22Rv1 (cell line): ENCODE results near the gene UCN.

Experiments used
- H3K27ac ChIP-seq: fragments of 450-650 bp; 2 replicates; pipeline ENCODE4 v1.5.1; 2017
- CTCF ChIP-seq: fragments of 450-650 bp; IDR thresholded peaks from 2 replicates; pipeline ENCODE4 v1.5.1; 2017; ENCODE audit warnings: mild to moderate bottlenecking
- ZFX ChIP-seq: fragments of 450-650 bp; IDR thresholded peaks from 2 replicates; pipeline ENCODE4 v1.6.1; 2017; ENCODE audit warnings: antibody characterized with exemption, borderline replicate concordance

UCN gene

GRCh38 chr2:27313882-27314645 is 5.8 kb upstream of the UCN start:
- no peak overlapping the region for H3K27ac ChIP-seq
- TF ChIP-seq CTCF (no peak), ZFX (no peak)

GRCh38 chr2:27312152-27312551 is 3.9 kb upstream of the UCN start:
- H3K27ac ChIP-seq, result no peak overlapping the region
- TF ChIP-seq ZFX (no peak), CTCF (no peak)

- no peak overlapping the region for H3K27ac ChIP-seq
- TF ChIP-seq ZFX (no peak), CTCF (no peak)
Observed at GRCh38 chr2:27309651-27310050, 1.4 kb upstream of the UCN start.

GRCh38 chr2:27307545-27308358 is 493 bp downstream of the UCN start:
- H3K27ac ChIP-seq, result no peak overlapping the region
- TF ChIP-seq ZFX, result no peak
- TF ChIP-seq CTCF, result no peak

GRCh38 chr2:27307287-27307544 is 1.0 kb downstream of the UCN start:
- TF ChIP-seq CTCF, result no peak
- no peak for TF ChIP-seq ZFX
- H3K27ac ChIP-seq, result no peak overlapping the region

- TF ChIP-seq ZFX (no peak), CTCF (no peak)
- no peak overlapping the region for H3K27ac ChIP-seq
Observed at GRCh38 chr2:27306573-27307286, 1.5 kb downstream of the UCN start.

- TF ChIP-seq ZFX (no peak), CTCF (no peak)
- no peak overlapping the region for H3K27ac ChIP-seq
Observed at GRCh38 chr2:27306136-27306535, 2.1 kb downstream of the UCN start.
